Activated CD4-positive, alpha-beta T cell treated with anti-CD3 and anti-CD28 coated beads for 24 hours (primary cell): Measurements from ENCODE around the gene RHBDF2.

ENCODE experiments used
- DNase-seq, 2 donors: peaks; one replicate each; pipeline ENCODE4 v3.0.0-alpha.2; 2020; ENCODE audit warnings: low read depth in 2 of 2

RHBDF2 gene

GRCh38 chr17:76479515-76480060, 21.6 kb downstream of the RHBDF2 start:
- no peak for DNase-seq

GRCh38 chr17:76478730-76479514, 22.3 kb downstream of the RHBDF2 start:
- no peak for DNase-seq

GRCh38 chr17:76478097-76478496, 23.1 kb downstream of the RHBDF2 start:
- no peak for DNase-seq

- no peak for DNase-seq
Observed at GRCh38 chr17:76477576-76477975, 23.6 kb downstream of the RHBDF2 start.

- DNase-seq = no peak
Observed at GRCh38 chr17:76476736-76477135, 24.5 kb downstream of the RHBDF2 start.

- DNase-seq = no peak
Observed at GRCh38 chr17:76475302-76475701, 25.9 kb downstream of the RHBDF2 start.

- DNase-seq = no peak
Observed at GRCh38 chr17:76474894-76475293, 26.3 kb downstream of the RHBDF2 start.

GRCh38 chr17:76474238-76474637, 27.0 kb downstream of the RHBDF2 start:
- no peak for DNase-seq

- no peak for DNase-seq
Observed at GRCh38 chr17:76473541-76473985, 27.7 kb downstream of the RHBDF2 start.

GRCh38 chr17:76472726-76473125, 28.5 kb downstream of the RHBDF2 start:
- DNase-seq = no peak

GRCh38 chr17:76472258-76472645, 29.0 kb downstream of the RHBDF2 start:
- DNase-seq = no peak

- DNase-seq = no peak
Observed at GRCh38 chr17:76471498-76472257, 29.5 kb downstream of the RHBDF2 start.

GRCh38 chr17:76469991-76470739, 31.1 kb downstream of the RHBDF2 start:
- DNase-seq = no peak

- DNase-seq = no peak
Observed at GRCh38 chr17:76469076-76469990, 31.9 kb downstream of the RHBDF2 start.

GRCh38 chr17:76468634-76469010, 32.6 kb downstream of the RHBDF2 start:
- no peak for DNase-seq

- DNase-seq = no peak
Observed at GRCh38 chr17:76467809-76468633, 33.2 kb downstream of the RHBDF2 start.

- DNase-seq = no peak
Observed at GRCh38 chr17:76467366-76467765, 33.9 kb downstream of the RHBDF2 start, which contains the start of gene AANAT. TSS of gene AANAT (plus strand) at chr17:76467603. CDS start at chr17:76468747, 1,144 bp downstream.

GRCh38 chr17:76466775-76467130, 34.5 kb downstream of the RHBDF2 start:
- no peak for DNase-seq

- no peak for DNase-seq
Observed at GRCh38 chr17:76462556-76463290, 38.5 kb downstream of the RHBDF2 start.
